ENCODE data around the gene CASP8. TPM values are rescaled to one million over a fixed set of nuclear protein-coding genes. Genes with fewer than 3 reads are reported as not detected.
"Not testable (repeated sequence)": the region's sequence is repeated elsewhere in the genome, so short reads cannot be mapped to it uniquely, and the experiment has no call there.

CASP8 gene
- total and polyA plus RNA-seq, 8 donors = 6.4 to 32.3 (median 10.7) TPM

- Histone ChIP-seq H3K27ac (no peak overlapping the region), H3K27me3 (no peaks in the 10 kb centered on the region), H3K4me3 (no peak overlapping the region), H3K9me3 (peaks cover 2 to 15% (median 9%) of the 10 kb centered on the region in 4 donors), H3K36me3 (peaks cover 0 to 16% (median 8%) of the 10 kb centered on the region in 4 donors), H3K4me1 (no peaks in the 10 kb centered on the region)
- 39 to 70% (median 64%) methylated on average over 3 of the region's 3 CpGs for WGBS, 5 donors
- TF ChIP-seq POLR2AphosphoS5 (IDR thresholded peaks at IDR 0.05) = no peak
- TF ChIP-seq POLR2A (IDR thresholded peaks at IDR 0.05) = no peak
- TF ChIP-seq, protein P1, sequence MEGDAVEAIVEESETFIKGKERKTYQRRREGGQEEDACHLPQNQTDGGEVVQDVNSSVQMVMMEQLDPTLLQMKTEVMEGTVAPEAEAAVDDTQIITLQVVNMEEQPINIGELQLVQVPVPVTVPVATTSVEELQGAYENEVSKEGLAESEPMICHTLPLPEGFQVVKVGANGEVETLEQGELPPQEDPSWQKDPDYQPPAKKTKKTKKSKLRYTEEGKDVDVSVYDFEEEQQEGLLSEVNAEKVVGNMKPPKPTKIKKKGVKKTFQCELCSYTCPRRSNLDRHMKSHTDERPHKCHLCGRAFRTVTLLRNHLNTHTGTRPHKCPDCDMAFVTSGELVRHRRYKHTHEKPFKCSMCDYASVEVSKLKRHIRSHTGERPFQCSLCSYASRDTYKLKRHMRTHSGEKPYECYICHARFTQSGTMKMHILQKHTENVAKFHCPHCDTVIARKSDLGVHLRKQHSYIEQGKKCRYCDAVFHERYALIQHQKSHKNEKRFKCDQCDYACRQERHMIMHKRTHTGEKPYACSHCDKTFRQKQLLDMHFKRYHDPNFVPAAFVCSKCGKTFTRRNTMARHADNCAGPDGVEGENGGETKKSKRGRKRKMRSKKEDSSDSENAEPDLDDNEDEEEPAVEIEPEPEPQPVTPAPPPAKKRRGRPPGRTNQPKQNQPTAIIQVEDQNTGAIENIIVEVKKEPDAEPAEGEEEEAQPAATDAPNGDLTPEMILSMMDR (IDR thresholded peaks at IDR 0.05) = no peak
- no peak for TF ChIP-seq EP300 (IDR thresholded peaks at IDR 0.05)
- no peak for DNase-seq
- intact Hi-C loops (cut with DNase I; ENCODE audit: low total_unique reads) = no loop called here
Measured at GRCh38 chr2:201298462-201299052, 38.2 kb downstream of the CASP8 start.

- DNase-seq; H3K27ac ChIP-seq; H3K4me3 ChIP-seq; intact Hi-C loops (cut with DNase I; ENCODE audit: low total_unique reads); H3K27me3 ChIP-seq; H3K4me1 ChIP-seq: not testable (repeated sequence)
- Histone ChIP-seq H3K9me3 (peaks cover 2 to 18% (median 9%) of the 10 kb centered on the region in 4 donors), H3K36me3 (peaks cover 0 to 16% (median 8%) of the 10 kb centered on the region in 4 donors)
- 94 to 98% (median 94%) methylated on average over 11 of the region's 11 CpGs for WGBS, 5 donors
Measured at GRCh38 chr2:201299929-201300328, 39.6 kb downstream of the CASP8 start.

DNA sequence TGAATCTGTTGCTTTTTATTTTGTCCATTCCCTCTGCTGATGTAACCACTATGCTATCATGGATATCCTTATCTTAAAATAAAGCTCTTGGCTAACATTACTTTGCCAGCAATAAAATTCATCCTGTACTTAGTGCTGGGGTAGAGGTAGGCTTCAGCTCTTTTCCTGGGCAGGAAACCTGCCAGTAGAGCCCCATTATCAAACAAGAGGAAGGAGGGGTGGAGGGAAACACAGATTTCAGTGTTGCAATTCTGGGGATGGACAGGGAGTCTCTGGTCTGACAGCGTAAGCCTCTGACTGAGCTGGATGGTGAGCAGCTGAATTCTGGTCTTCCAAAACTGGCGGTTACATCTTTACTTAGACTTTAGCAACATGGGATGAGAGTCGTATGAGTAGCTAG is 47.5 kb downstream of the CASP8 start:
- Histone ChIP-seq H3K27ac (no peak overlapping the region), H3K4me1 (no peaks in the 10 kb centered on the region), H3K9me3 (peaks cover 0 to 6% (median 0%) of the 10 kb centered on the region in 4 donors), H3K4me3 (no peak overlapping the region), H3K36me3 (peaks cover 0 to 28% (median 15%) of the 10 kb centered on the region in 4 donors), H3K27me3 (no peaks in the 10 kb centered on the region)
- 94 to 96% (median 95%) methylated on average over 3 of the region's 3 CpGs for WGBS, 5 donors
- intact Hi-C loops (cut with DNase I; ENCODE audit: low total_unique reads) = no loop called here
- no peak for DNase-seq
- no peak for TF ChIP-seq POLR2A (IDR thresholded peaks at IDR 0.05)

DNA sequence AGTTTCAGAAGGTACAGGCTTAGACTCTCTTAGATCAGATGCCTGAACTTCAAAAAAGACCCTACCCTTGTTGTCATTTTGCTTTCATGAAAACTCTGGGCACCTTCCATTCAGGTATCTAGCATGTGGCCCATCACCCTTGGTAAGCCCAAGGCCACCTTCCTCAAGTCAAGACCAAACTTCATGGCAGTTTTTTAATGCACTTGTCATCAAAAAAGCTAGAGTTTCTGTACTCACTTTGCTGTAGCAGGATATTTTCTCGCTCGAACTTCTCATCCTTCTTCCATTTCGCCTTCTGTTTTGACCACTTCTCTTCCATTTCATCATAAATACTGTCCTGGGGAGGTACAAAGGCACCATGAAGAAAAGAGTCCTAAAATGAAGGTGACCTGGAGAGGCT is 48.6 kb downstream of the CASP8 start:
- DNase-seq = no peak
- Histone ChIP-seq H3K36me3 (peaks cover 0 to 28% (median 15%) of the 10 kb centered on the region in 4 donors), H3K27ac (no peak overlapping the region), H3K4me3 (no peak overlapping the region), H3K9me3 (peaks cover 0 to 6% (median 0%) of the 10 kb centered on the region in 4 donors), H3K27me3 (no peaks in the 10 kb centered on the region), H3K4me1 (no peaks in the 10 kb centered on the region)
- intact Hi-C loops (cut with DNase I; ENCODE audit: low total_unique reads) = no loop called here
- TF ChIP-seq POLR2AphosphoS5 (IDR thresholded peaks at IDR 0.05) (no peak), EP300 (IDR thresholded peaks at IDR 0.05) (no peak), POLR2A (IDR thresholded peaks at IDR 0.05) (no peak)
- TF ChIP-seq, protein P1 (IDR thresholded peaks at IDR 0.05) = no peak
- WGBS, 5 donors = 95 to 98% (median 97%) methylated on average over 3 of the region's 3 CpGs

GRCh38 chr2:201313362-201313761 is 53.0 kb downstream of the CASP8 start:
- intact Hi-C loops (cut with DNase I; ENCODE audit: low total_unique reads) = no loop called here
- no peak for DNase-seq
- TF ChIP-seq EP300 (IDR thresholded peaks at IDR 0.05) = no peak
- TF ChIP-seq POLR2A (IDR thresholded peaks at IDR 0.05) = no peak
- TF ChIP-seq POLR2AphosphoS5 (IDR thresholded peaks at IDR 0.05) = no peak
- TF ChIP-seq, protein P1 (IDR thresholded peaks at IDR 0.05) = no peak
- no peaks in the 10 kb centered on the region for H3K4me1 ChIP-seq
- no peak overlapping the region for H3K4me3 ChIP-seq
- H3K27ac ChIP-seq = no peak overlapping the region
- WGBS, 5 donors = 72 to 94% (median 83%) methylated on average over 2 to 5 of the region's 5 CpGs
- peaks cover 0 to 10% (median 7%) of the 10 kb centered on the region in 4 donors for H3K36me3 ChIP-seq
- H3K27me3 ChIP-seq = no peaks in the 10 kb centered on the region
- H3K9me3 ChIP-seq = peaks cover 0 to 6% (median 3%) of the 10 kb centered on the region in 4 donors

Measured in stomach (tissue), 9 donors.